ENCODE results near the gene LINGO1. TPM values are rescaled to one million over a fixed set of nuclear protein-coding genes. Genes with fewer than 3 reads are reported as not detected.

LINGO1 gene
- polyA plus RNA-seq, 2 of the 4 experiments (the other 2 are of a cell fraction) = 2.2 to 3.3 TPM

DNA sequence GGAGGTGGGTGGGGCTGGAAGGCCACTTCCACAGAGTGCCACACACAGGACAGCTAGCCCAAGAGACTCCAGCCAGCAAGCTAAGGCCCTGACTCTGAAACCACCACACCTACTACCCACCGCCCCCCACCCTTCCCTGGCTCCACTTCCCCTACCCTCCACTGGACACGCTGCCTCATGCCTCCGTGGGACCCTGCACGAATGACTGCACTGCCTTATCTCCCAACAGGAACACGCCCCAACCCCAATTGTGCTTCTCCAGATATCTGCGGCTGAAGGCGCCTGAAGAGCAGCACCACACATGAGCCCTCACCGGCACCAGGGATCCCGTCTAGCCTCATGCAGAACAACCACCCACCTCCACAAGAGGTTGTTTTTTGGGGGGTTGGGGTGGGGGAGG lies 2.7 kb downstream of the LINGO1 start:
- CTCF ChIA-PET = interaction anchor here (0.8 to 4.1 kb wide), 14 partner anchors 10 to 604 kb away, joined by 3 to 20 read pairs (median 4); no protein-coding TSS in a partner anchor
- POLR2A ChIA-PET = no interaction called here
- H3K4me3 ChIP-seq = no peak overlapping the region
- 89% methylated on average over 9 of the region's 9 CpGs for WGBS (ENCODE audit: missing lambda C conversion rate)
- FAIRE-seq = no peak
- DNase-seq (ENCODE audit: low read depth in 1 of 2, low spot score in 1 of 2) = no peak
- no peaks in the 10 kb centered on the region for H3K9me3 ChIP-seq
- no peak overlapping the region for H3K27ac ChIP-seq
- no peak for ATAC-seq
- no peak overlapping the region for H3K4me2 ChIP-seq
- no peak for TF ChIP-seq MAX (IDR thresholded peaks at IDR 0.05)
- no peak for TF ChIP-seq JUN (IDR thresholded peaks at IDR 0.05)
- TF ChIP-seq CBX8 (IDR thresholded peaks at IDR 0.05) = no peak
- TF ChIP-seq KDM1A (IDR thresholded peaks at IDR 0.05; ENCODE audit: low read depth) = no peak
- TF ChIP-seq NPAS2 (CRISPR knock-in tag; IDR thresholded peaks at IDR 0.05; ENCODE audit: borderline replicate concordance) = no peak
- TF ChIP-seq EP300 (IDR thresholded peaks at IDR 0.05) = no peak
- TF ChIP-seq EHF (CRISPR knock-in tag; IDR thresholded peaks at IDR 0.05) = no peak
- TF ChIP-seq HDAC2 (IDR thresholded peaks at IDR 0.05) = no peak
- TF ChIP-seq ZC3H11A (IDR thresholded peaks at IDR 0.05) = no peak
- no peak for TF ChIP-seq RAD21 (conservative IDR thresholded peaks at IDR 0.05 in 1 of 2, IDR thresholded peaks at IDR 0.05 in 1 of 2)
- TF ChIP-seq EHMT2 (IDR thresholded peaks at IDR 0.05; ENCODE audit: low read depth) = no peak
- TF ChIP-seq ZNF302 (CRISPR knock-in tag; IDR thresholded peaks at IDR 0.05) = no peak
- TF ChIP-seq RNF2 (IDR thresholded peaks at IDR 0.05; ENCODE audit: borderline replicate concordance, low read depth) = no peak
- TF ChIP-seq ESRRA (IDR thresholded peaks at IDR 0.05; ENCODE audit: borderline replicate concordance, low read length) = no peak
- TF ChIP-seq JUNB (IDR thresholded peaks at IDR 0.05) = no peak
- no peak for TF ChIP-seq HOXB5 (CRISPR knock-in tag; IDR thresholded peaks at IDR 0.05)
- peaks cover 10% of the 10 kb centered on the region; the same call in 1 of the 3 replicates for H3K4me1 ChIP-seq

GRCh38 chr15:77629070-77630030 lies 3.4 kb downstream of the LINGO1 start:
- FAIRE-seq (no peak), ATAC-seq (no peak), DNase-seq (ENCODE audit: low read depth in 1 of 2, low spot score in 1 of 2) (no peak)
- H3K4me3 ChIP-seq = no peak overlapping the region
- POLR2A ChIA-PET = no interaction called here
- H3K27ac ChIP-seq = no peak overlapping the region
- WGBS (ENCODE audit: missing lambda C conversion rate) = 58% methylated on average over 8 of the region's 8 CpGs
- H3K9me3 ChIP-seq = no peaks in the 10 kb centered on the region
- H3K4me1 ChIP-seq = peaks cover 10% of the 10 kb centered on the region; the same call in 1 of the 3 replicates
- CTCF ChIA-PET = interaction anchor here (0.9 to 4.1 kb wide), 8 partner anchors 10 to 192 kb away, joined by 3 to 20 read pairs (median 6); no protein-coding TSS in a partner anchor
- H3K4me2 ChIP-seq = no peak overlapping the region
- no peak for TF ChIP-seq RFX5 (IDR thresholded peaks at IDR 0.05)
- TF ChIP-seq MAFK (IDR thresholded peaks at IDR 0.05; ENCODE audit: partially characterized antibody) = no peak
- TF ChIP-seq MYC (IDR thresholded peaks at IDR 0.05; ENCODE audit: borderline replicate concordance, low read length) = no peak
- TF ChIP-seq CBX8 (IDR thresholded peaks at IDR 0.05) = no peak
- TF ChIP-seq, protein P1, sequence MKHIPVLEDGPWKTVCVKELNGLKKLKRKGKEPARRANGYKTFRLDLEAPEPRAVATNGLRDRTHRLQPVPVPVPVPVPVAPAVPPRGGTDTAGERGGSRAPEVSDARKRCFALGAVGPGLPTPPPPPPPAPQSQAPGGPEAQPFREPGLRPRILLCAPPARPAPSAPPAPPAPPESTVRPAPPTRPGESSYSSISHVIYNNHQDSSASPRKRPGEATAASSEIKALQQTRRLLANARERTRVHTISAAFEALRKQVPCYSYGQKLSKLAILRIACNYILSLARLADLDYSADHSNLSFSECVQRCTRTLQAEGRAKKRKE (CRISPR knock-in tag; IDR thresholded peaks at IDR 0.05; ENCODE audit: low read depth) = no peak
- TF ChIP-seq, protein P2, sequence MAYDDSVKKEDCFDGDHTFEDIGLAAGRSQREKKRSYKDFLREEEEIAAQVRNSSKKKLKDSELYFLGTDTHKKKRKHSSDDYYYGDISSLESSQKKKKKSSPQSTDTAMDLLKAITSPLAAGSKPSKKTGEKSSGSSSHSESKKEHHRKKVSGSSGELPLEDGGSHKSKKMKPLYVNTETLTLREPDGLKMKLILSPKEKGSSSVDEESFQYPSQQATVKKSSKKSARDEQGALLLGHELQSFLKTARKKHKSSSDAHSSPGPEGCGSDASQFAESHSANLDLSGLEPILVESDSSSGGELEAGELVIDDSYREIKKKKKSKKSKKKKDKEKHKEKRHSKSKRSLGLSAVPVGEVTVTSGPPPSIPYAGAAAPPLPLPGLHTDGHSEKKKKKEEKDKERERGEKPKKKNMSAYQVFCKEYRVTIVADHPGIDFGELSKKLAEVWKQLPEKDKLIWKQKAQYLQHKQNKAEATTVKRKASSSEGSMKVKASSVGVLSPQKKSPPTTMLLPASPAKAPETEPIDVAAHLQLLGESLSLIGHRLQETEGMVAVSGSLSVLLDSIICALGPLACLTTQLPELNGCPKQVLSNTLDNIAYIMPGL (CRISPR knock-in tag; IDR thresholded peaks at IDR 0.05; ENCODE audit: borderline replicate concordance) = no peak
- no peak for TF ChIP-seq HOXB5 (CRISPR knock-in tag; IDR thresholded peaks at IDR 0.05)
- TF ChIP-seq, protein P3, sequence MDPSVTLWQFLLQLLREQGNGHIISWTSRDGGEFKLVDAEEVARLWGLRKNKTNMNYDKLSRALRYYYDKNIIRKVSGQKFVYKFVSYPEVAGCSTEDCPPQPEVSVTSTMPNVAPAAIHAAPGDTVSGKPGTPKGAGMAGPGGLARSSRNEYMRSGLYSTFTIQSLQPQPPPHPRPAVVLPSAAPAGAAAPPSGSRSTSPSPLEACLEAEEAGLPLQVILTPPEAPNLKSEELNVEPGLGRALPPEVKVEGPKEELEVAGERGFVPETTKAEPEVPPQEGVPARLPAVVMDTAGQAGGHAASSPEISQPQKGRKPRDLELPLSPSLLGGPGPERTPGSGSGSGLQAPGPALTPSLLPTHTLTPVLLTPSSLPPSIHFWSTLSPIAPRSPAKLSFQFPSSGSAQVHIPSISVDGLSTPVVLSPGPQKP (IDR thresholded peaks at IDR 0.05; ENCODE audit: low read depth, low read length) = no peak
- TF ChIP-seq JUNB (IDR thresholded peaks at IDR 0.05) = no peak
- no peak for TF ChIP-seq CHD4 (IDR thresholded peaks at IDR 0.05; ENCODE audit: borderline replicate concordance)
- no peak for TF ChIP-seq FOSL2 (IDR thresholded peaks at IDR 0.05)
- no peak for TF ChIP-seq FOSL2 (CRISPR knock-in tag; IDR thresholded peaks at IDR 0.05)
- no peak for TF ChIP-seq HOXB13 (CRISPR knock-in tag; IDR thresholded peaks at IDR 0.05; ENCODE audit: low read depth)
- no peak for TF ChIP-seq HEYL (CRISPR knock-in tag; IDR thresholded peaks at IDR 0.05)
- TF ChIP-seq RAD21 (conservative IDR thresholded peaks at IDR 0.05 in 1 of 2, IDR thresholded peaks at IDR 0.05 in 1 of 2) = no peak
- TF ChIP-seq SREBF2 (IDR thresholded peaks at IDR 0.05) = no peak
- TF ChIP-seq CBX2 (IDR thresholded peaks at IDR 0.05; ENCODE audit: borderline replicate concordance, low read depth) = no peak
- TF ChIP-seq ZFP36 (IDR thresholded peaks at IDR 0.05; ENCODE audit: borderline replicate concordance, partially characterized antibody) = no peak
- TF ChIP-seq POLR2AphosphoS2 (conservative IDR thresholded peaks at IDR 0.05; ENCODE audit: low read length) = no peak
- TF ChIP-seq BCL3 (IDR thresholded peaks at IDR 0.05) = no peak
- TF ChIP-seq RCOR1 (IDR thresholded peaks at IDR 0.05; ENCODE audit: low read depth, low read length) = no peak
